CD4-positive, alpha-beta T cell treated with Interleukin-6 at 100 ng/mL for 8 hours (primary cell): ENCODE measurements around the gene KDELR3.
"Not testable (repeated sequence)": the region's sequence is repeated elsewhere in the genome, so short reads cannot be mapped to it uniquely, and the experiment has no call there.

ENCODE experiments used
- DNase-seq: peaks from one replicate; pipeline ENCODE4 v3.0.0-alpha.2; 2020; ENCODE audit warnings: mixed read lengths, low spot score

Gene KDELR3

GRCh38 chr22:38456841-38457699 is 10.8 kb upstream of the KDELR3 start:
- no peak for DNase-seq

- DNase-seq = no peak
Observed at GRCh38 chr22:38460426-38460840, 7.5 kb upstream of the KDELR3 start.

GRCh38 chr22:38461057-38461413 is 6.9 kb upstream of the KDELR3 start:
- DNase-seq = no peak

GRCh38 chr22:38461414-38462081 is 6.3 kb upstream of the KDELR3 start:
- DNase-seq = peak; percentile 15

- DNase-seq = no peak
Observed at GRCh38 chr22:38462960-38463784, 4.7 kb upstream of the KDELR3 start.

- DNase-seq = no peak
Observed at GRCh38 chr22:38464992-38465672, 2.8 kb upstream of the KDELR3 start.

GRCh38 chr22:38465673-38466490 is 2.0 kb upstream of the KDELR3 start:
- no peak for DNase-seq

GRCh38 chr22:38467438-38467903 is 425 bp upstream of the KDELR3 start:
- no peak for DNase-seq

- no peak for DNase-seq
Observed at GRCh38 chr22:38468443-38469305, 778 bp downstream of the KDELR3 start.

GRCh38 chr22:38469306-38469781 is 1.4 kb downstream of the KDELR3 start:
- DNase-seq = no peak

GRCh38 chr22:38470179-38470578 is 2.3 kb downstream of the KDELR3 start:
- DNase-seq = not testable (repeated sequence)

GRCh38 chr22:38471237-38471636 is 3.3 kb downstream of the KDELR3 start:
- DNase-seq = no peak

- DNase-seq = no peak
Observed at GRCh38 chr22:38474003-38474607, 6.2 kb downstream of the KDELR3 start.

GRCh38 chr22:38477585-38477984 is 9.7 kb downstream of the KDELR3 start:
- DNase-seq = no peak

- DNase-seq = no peak
Observed at GRCh38 chr22:38479096-38479837, 11.4 kb downstream of the KDELR3 start.

- no peak for DNase-seq
Observed at GRCh38 chr22:38481162-38481870, 13.4 kb downstream of the KDELR3 start.

- no peak for DNase-seq
Observed at GRCh38 chr22:38481871-38482332, 14.0 kb downstream of the KDELR3 start.
